K562 (cell line): ENCODE measurements around the gene MAP3K12. TPM values are rescaled to one million over a fixed set of nuclear protein-coding genes. Genes with fewer than 3 reads are reported as not detected.

Experiments
- ATAC-seq: fragments of 200-7000 bp; cut with Tn5 transposase; 3 replicates; pipeline ENCODE4 v1.9.1; 2020; ENCODE audit warnings: moderate library complexity
- BruUV-seq: library from RNA; stranded (reverse); fragments of 400-500 nt; replicated peaks from 2 replicates; lab custom pipeline; 2021; lab: Mats Ljungman, UMichigan
- CTCF ChIA-PET: fragments of 300-600 bp; formaldehyde crosslinking; extraction: SDS; loops from one replicate; lab custom pipeline; 2021; ENCODE audit warnings: low intra/inter-chr PET ratio; lab: Yijun Ruan, JAX
- POLR2A ChIA-PET: fragments of 300-600, 350-650 bp; sonication (Branson Sonifier 250); formaldehyde crosslinking; extraction: SDS; loops from one replicate; lab custom pipeline; 2021; ENCODE audit warnings: antibody characterized with exemption, inconsistent platforms; lab: Yijun Ruan, JAX
- DNase-seq, 4 experiments: peaks; one replicate each; pipeline versions ENCODE4 v3.0.0 to v3.0.0-alpha.2; 2011 to 2018; ENCODE audit warnings: low spot score in 3 of 4, mixed read lengths in 3 of 4; ENCODE audit errors: extremely low read depth in 1 of 4
- FAIRE-seq: peaks from 2 replicates; lab custom pipeline; 2011; peaks lifted over from hg19 to GRCh38; lab: Jason Lieb, UNC
- H2AFZ ChIP-seq: 2 replicates; pipeline ENCODE4 v1.6.0; 2011; ENCODE audit warnings: low read depth, low read length, control low read depth, inconsistent platforms
- H3K27ac ChIP-seq: fragments of 200-600 bp; 3 replicates; pipeline ENCODE4 v1.8.0; 2011; ENCODE audit warnings: low read depth, mild to moderate bottlenecking, control low read depth, inconsistent platforms, low read length, moderate library complexity, mixed read lengths; ENCODE audit errors: extremely low read depth
- H3K27me3 ChIP-seq, 2 experiments: fragments of 300-600 bp in 1 of 2; 2 replicates in 1 of 2; 3 replicates in 1 of 2; pipeline versions ENCODE4 v1.6.0 to v1.8.0; 2011; ENCODE audit warnings: inconsistent platforms in 2 of 2, low read length in 2 of 2, mild to moderate bottlenecking in 1 of 2, mixed read lengths in 1 of 2, moderate library complexity in 1 of 2; ENCODE audit not compliant: control insufficient read depth in 2 of 2, insufficient read depth in 2 of 2
- H3K36me3 ChIP-seq: fragments of 300-600 bp; 3 replicates; pipeline ENCODE4 v1.8.0; 2011; ENCODE audit warnings: mild to moderate bottlenecking, low read length, inconsistent platforms; ENCODE audit not compliant: control insufficient read depth, insufficient read depth
- H3K4me1 ChIP-seq, 2 experiments: fragments of 200-600 bp in 1 of 2; replicated peaks in 1 of 2; 2 replicates in 1 of 2; 3 replicates in 1 of 2; pipeline versions ENCODE4 v1.5.1 to v1.8.0; 2011; ENCODE audit warnings: inconsistent platforms in 2 of 2, low read length in 2 of 2, mild to moderate bottlenecking in 1 of 2, mixed read lengths in 1 of 2, moderate library complexity in 1 of 2; ENCODE audit not compliant: control insufficient read depth in 2 of 2, insufficient read depth in 2 of 2
- H3K4me2 ChIP-seq: 2 replicates; pipeline ENCODE4 v1.6.1; 2011; ENCODE audit warnings: low read length, control low read depth, inconsistent platforms, mixed read lengths; ENCODE audit not compliant: insufficient read depth
- H3K4me3 ChIP-seq: fragments of 200-600 bp; sonication (generic), shearing (Covaris generic); 2 replicates; pipeline ENCODE4 v1.5.1; 2016; ENCODE audit warnings: control low read depth, inconsistent platforms
- H3K79me2 ChIP-seq: fragments of 200-600 bp; 3 replicates; pipeline ENCODE4 v1.8.0; 2011; ENCODE audit warnings: low read length, inconsistent platforms; ENCODE audit not compliant: control insufficient read depth, insufficient read depth
- H3K9ac ChIP-seq, 2 experiments: 2 replicates each; pipeline versions ENCODE4 v1.6.0 to v1.6.1; 2011; ENCODE audit warnings: low read depth in 2 of 2, low read length in 2 of 2, control low read depth in 1 of 2, inconsistent platforms in 1 of 2, mild to moderate bottlenecking in 1 of 2, mixed read lengths in 1 of 2; ENCODE audit not compliant: insufficient read depth in 1 of 2
- H3K9me1 ChIP-seq: one replicate; pipeline ENCODE4 v1.6.0; 2011; ENCODE audit warnings: inconsistent platforms, mild to moderate bottlenecking, low read length, moderate library complexity; ENCODE audit not compliant: control insufficient read depth, insufficient read depth
- H3K9me3 ChIP-seq: replicated peaks from 2 replicates; pipeline ENCODE4 v1.5.1; 2011; ENCODE audit warnings: low read depth, low read length, inconsistent platforms; ENCODE audit not compliant: control insufficient read depth, insufficient read depth
- H4K20me1 ChIP-seq: replicated peaks from 2 replicates; pipeline ENCODE4 v1.6.1; 2011; ENCODE audit warnings: low read length, inconsistent platforms, mixed read lengths; ENCODE audit not compliant: control insufficient read depth, insufficient read depth
- BRD9 ChIP-seq: fragments of 450-650 bp; IDR thresholded peaks from 2 replicates; pipeline ENCODE4 v1.6.1; 2018; ENCODE audit warnings: low read depth; ENCODE audit not compliant: partially characterized antibody
- CEBPB ChIP-seq: fragments of 450-650 bp; IDR thresholded peaks from 2 replicates; pipeline ENCODE4 v1.6.1; 2016; ENCODE audit warnings: missing genetic modification characterization, missing compliant biosample characterization
- CREB1 ChIP-seq, 2 experiments: sonication (generic) in 1 of 2; formaldehyde crosslinking in 1 of 2; IDR thresholded peaks; 2 replicates each; pipeline versions ENCODE4 v1.6.1 to v1.8.0; 2012 to 2022; ENCODE audit warnings: inconsistent platforms in 1 of 2, mild to moderate bottlenecking in 1 of 2, missing genetic modification reagents in 1 of 2, moderate library complexity in 1 of 2
- DPF2 ChIP-seq: fragments of 450-650 bp; IDR thresholded peaks from 2 replicates; pipeline ENCODE4 v1.6.1; 2016
- EP400 ChIP-seq: fragments of 450-650 bp; IDR thresholded peaks from 2 replicates; pipeline ENCODE4 v1.6.1; 2017; ENCODE audit warnings: antibody characterized with exemption, mild to moderate bottlenecking, moderate library complexity
- ETV1 ChIP-seq: fragments of 450-650 bp; conservative IDR thresholded peaks from 2 replicates; pipeline ENCODE4 v1.6.1; 2016; ENCODE audit warnings: missing genetic modification characterization, control low read depth, low read depth, missing compliant biosample characterization
- FUS ChIP-seq: fragments of 200-400 bp; formaldehyde crosslinking; optimal IDR thresholded peaks from 2 replicates; pipeline ENCODE3; 2017; ENCODE audit warnings: low read depth, low read length
- HSF4 ChIP-seq: fragments of 250-450 bp; sonication (Bioruptor Pico); IDR thresholded peaks from 2 replicates; pipeline ENCODE4 v2.1.2; 2022; ENCODE audit warnings: mild to moderate bottlenecking, moderate library complexity, borderline replicate concordance
- MCM7 ChIP-seq, 2 experiments: fragments of 450-650 bp; IDR thresholded peaks; 2 replicates each; pipeline ENCODE4 v1.6.1; 2016 to 2018
- NCOA4 ChIP-seq: fragments of 450-650 bp; IDR thresholded peaks from 2 replicates; pipeline ENCODE4 v1.6.1; 2018; ENCODE audit warnings: mild to moderate bottlenecking; ENCODE audit not compliant: partially characterized antibody
- PPARD ChIP-seq: fragments of 250-450 bp; sonication (Bioruptor Pico); IDR thresholded peaks from 2 replicates; pipeline ENCODE4 v1.8.0; 2022; ENCODE audit warnings: inconsistent platforms, mild to moderate bottlenecking, moderate library complexity
- SUPT5H ChIP-seq: fragments of 450-650 bp; IDR thresholded peaks from 2 replicates; pipeline ENCODE4 v1.6.1; 2016
- TEAD2 ChIP-seq: fragments of 450-650 bp; IDR thresholded peaks from 2 replicates; pipeline ENCODE4 v1.6.1; 2016; ENCODE audit warnings: missing genetic modification characterization, control low read depth, missing compliant biosample characterization
- ZFX ChIP-seq: sonication (generic); formaldehyde crosslinking; IDR thresholded peaks from 2 replicates; pipeline ENCODE4 v1.8.0; 2022; ENCODE audit warnings: mild to moderate bottlenecking, missing genetic modification reagents, moderate library complexity
- ZNF766 ChIP-seq: fragments of 200-800 bp; sonication (Bioruptor generic); conservative IDR thresholded peaks from 2 replicates; pipeline ENCODE4 v1.6.1; 2016; ENCODE audit warnings: missing genetic modification characterization, missing compliant biosample characterization
- WGBS: fragments of 100-300 bp; shearing (Covaris generic); methylation state at CpG from one replicate; pipeline ENCODE4 v1.1.6; 2016; ENCODE audit warnings: low coverage, mixed read lengths; ENCODE audit not compliant: insufficient coverage; ENCODE audit errors: missing lambda C conversion rate; 5-methylcytosine and 5-hydroxymethylcytosine counted together
- in situ Hi-C: fragments of 300-500 bp; cut with MboI; formaldehyde crosslinking; loops from 4 replicates; pipeline ENCODE4 v1.15.0; 2018; ENCODE audit warnings: inconsistent platforms, mixed read lengths
- intact Hi-C: fragments of 100-400 bp; cut with micrococcal nuclease; formaldehyde crosslinking; loops from 2 replicates; pipeline ENCODE4 v1.14.2; 2022
- polyA plus RNA-seq, 8 experiments: library from polyadenylated mRNA; depleted of rRNA in 4 of 8; stranded (reverse) in 5 of 8; unstranded in 3 of 8; fragments of >200 nt; fragmentation: Nextera tagmentation in 2 of 8; fragmentation: Illumina TruSeq in 1 of 8; extraction: Ambion mirVana in 2 of 8; extraction: Trizol in 1 of 8; gene quantifications; 2 replicates each; pipeline versions ENCODE4 v1.2.1 to v1.2.3, GENCODE V29; 2011 to 2014; ENCODE audit warnings: inconsistent platforms in 1 of 8, missing spikeins in 1 of 8
- total RNA-seq, 7 experiments: library from RNA; depleted of rRNA in 6 of 7; stranded (reverse); fragments of >200 nt in 6 of 7; fragmentation: Illumina TruSeq in 2 of 7; extraction: Trizol in 2 of 7; gene quantifications; 2 replicates each; pipeline versions ENCODE4 v1.2.1 to v1.2.3, GENCODE V29; 2011 to 2021; ENCODE audit warnings: low replicate concordance in 1 of 7
- TF ChIP-seq, protein P1 (sequence below): sonication (generic); formaldehyde crosslinking; IDR thresholded peaks from 2 replicates; pipeline ENCODE4 v1.8.0; 2022; ENCODE audit warnings: missing genetic modification reagents, mild to moderate bottlenecking, borderline replicate concordance

The MAP3K12 gene
- total and polyA plus RNA-seq, 9 of the 15 experiments (the other 6 are each of a cell fraction or from before 2014, with no cell fraction given), result 0.10 to 2.4 (median 1.6) TPM

DNA sequence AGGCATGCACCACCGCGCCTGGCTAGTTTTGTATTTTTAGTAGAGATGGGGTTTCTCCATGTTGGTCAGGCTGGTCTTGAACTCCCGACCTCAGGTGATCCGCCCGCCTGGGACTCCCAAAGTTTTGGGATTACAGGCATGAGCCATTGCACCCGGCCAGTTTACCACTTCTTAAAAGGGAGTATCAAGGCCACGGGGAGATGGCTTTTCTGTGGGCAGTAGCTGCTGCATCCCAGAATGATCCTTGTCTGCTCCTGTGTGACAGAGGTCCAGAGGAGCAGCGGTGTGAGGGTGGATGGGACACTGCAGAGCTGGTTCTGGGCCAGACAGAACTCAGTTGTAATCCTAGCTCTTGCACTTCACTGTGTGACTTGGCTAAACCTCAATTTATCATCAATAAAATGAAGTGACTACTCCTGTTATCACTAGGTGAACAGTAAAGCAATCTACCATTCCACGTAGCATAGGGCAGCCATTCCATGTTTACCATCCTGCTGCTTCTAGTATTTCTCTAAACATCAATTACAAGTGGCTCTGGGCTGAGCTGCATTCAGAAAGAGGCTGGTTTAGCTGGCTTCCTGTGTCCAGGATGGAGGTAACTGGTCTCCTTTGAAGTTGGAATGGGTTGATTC lies 11.0 kb upstream of the MAP3K12 start:
- Histone ChIP-seq H3K4me2 (no peak overlapping the region), H3K9ac (no peak overlapping the region), H3K4me1 (peaks cover 4% of the 10 kb centered on the region in 2 experiments; a peak in 4 of 5 replicates), H3K9me1 (no peaks in the 10 kb centered on the region), H2AFZ (no peak overlapping the region), H3K36me3 (peaks cover 58% of the 10 kb centered on the region), H3K79me2 (no peaks in the 10 kb centered on the region), H3K4me3 (no peak overlapping the region), H4K20me1 (no peaks in the 10 kb centered on the region), H3K27ac (no peak overlapping the region), H3K27me3 (no peaks in the 10 kb centered on the region; a peak in 1 of 5 replicates), H3K9me3 (no peaks in the 10 kb centered on the region)
- DNase-seq, result no peak
- WGBS, result 73% methylated on average over 9 of the region's 9 CpGs
- CTCF ChIA-PET, result no interaction called here
- intact Hi-C loops, result no loop called here
- no peak for ATAC-seq
- TF ChIP-seq SUPT5H (no peak), ZFX (CRISPR knock-in tag) (no peak), FUS (no peak), PPARD (CRISPR knock-in tag) (no peak), EP400 (no peak), CEBPB (no peak), DPF2 (no peak), BRD9 (no peak), HSF4 (no peak), ZNF766 (CRISPR knock-in tag) (no peak), NCOA4 (no peak), TEAD2 (no peak), ETV1 (tag) (no peak), CREB1 (IDR thresholded peaks at IDR 0.05) (no peak), CREB1 (CRISPR knock-in tag; IDR thresholded peaks at IDR 0.05) (no peak), MCM7 (IDR thresholded peaks at IDR 0.05) (no peak)
- TF ChIP-seq, protein P1, sequence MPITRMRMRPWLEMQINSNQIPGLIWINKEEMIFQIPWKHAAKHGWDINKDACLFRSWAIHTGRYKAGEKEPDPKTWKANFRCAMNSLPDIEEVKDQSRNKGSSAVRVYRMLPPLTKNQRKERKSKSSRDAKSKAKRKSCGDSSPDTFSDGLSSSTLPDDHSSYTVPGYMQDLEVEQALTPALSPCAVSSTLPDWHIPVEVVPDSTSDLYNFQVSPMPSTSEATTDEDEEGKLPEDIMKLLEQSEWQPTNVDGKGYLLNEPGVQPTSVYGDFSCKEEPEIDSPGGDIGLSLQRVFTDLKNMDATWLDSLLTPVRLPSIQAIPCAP (CRISPR knock-in tag), result no peak
- FAIRE-seq, result no peak
- BruUV-seq, result no TSS peak
- in situ Hi-C loops, result no loop called here
- POLR2A ChIA-PET, result interaction anchor here (0.6 to 1.7 kb wide), 5 partner anchors 9 to 463 kb away, joined by 3 to 11 read pairs (median 3); partner anchors contain the start of gene TARBP2
